OCI-LY7 (cell line): ENCODE data around the gene KIAA1549.

Experiments used
- CTCF ChIP-seq: fragments of 200-600 bp; sonication (generic); conservative IDR thresholded peaks from 2 replicates; pipeline ENCODE4 v1.5.1; 2014; ENCODE audit warnings: mild to moderate bottlenecking, antibody characterized with exemption, low read length, moderate library complexity, mixed read lengths
- EZH2phosphoT487 ChIP-seq: fragments of 200-600 bp; sonication (generic); IDR thresholded peaks from 2 replicates; pipeline ENCODE4 v1.6.1; 2018; ENCODE audit warnings: low read depth, borderline replicate concordance, mild to moderate bottlenecking, mixed run types, antibody characterized with exemption, low read length, moderate library complexity, mixed read lengths

GRCh38 chr7:138857728-138858127 is 123.5 kb downstream of the KIAA1549 start:
- TF ChIP-seq EZH2phosphoT487, result no peak
- no peak for TF ChIP-seq CTCF
